ENCODE measurements around the gene BAZ2A. TPM values are rescaled to one million over a fixed set of nuclear protein-coding genes. Genes with fewer than 3 reads are reported as not detected.

BAZ2A gene
- polyA plus RNA-seq, 2 donors, result 16.4 to 47.5 TPM

DNA sequence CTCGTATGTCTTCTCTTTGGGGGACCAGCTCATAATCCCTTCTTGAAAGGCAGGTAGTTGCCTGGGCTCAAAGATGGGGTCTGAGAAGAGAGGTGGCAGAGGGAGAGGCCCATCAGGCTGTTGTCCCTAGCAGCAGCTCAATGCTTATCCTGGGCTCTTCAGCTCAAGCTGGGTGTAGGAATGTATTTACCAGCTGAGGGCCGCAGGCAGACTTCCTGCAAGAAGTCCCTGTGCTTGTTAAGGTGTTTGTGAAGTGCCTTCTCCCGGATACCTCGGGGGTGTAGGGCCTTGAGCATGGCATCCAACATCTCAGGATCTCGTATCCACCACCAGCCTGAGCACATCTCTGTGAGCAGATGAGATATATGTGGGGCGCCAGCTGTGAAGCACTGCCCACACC is 29.4 kb downstream of the BAZ2A start:
- Histone ChIP-seq H3K27me3 (ENCODE audit: control insufficient read depth in 1 of 2, insufficient read depth in 2 of 2, low read length in 2 of 2) (no peaks in the 10 kb centered on the region), H3K36me3 (ENCODE audit: control insufficient read depth in 2 of 2, insufficient read depth in 2 of 2, low read length in 1 of 2) (peaks cover 67 to 69% of the 10 kb centered on the region in 2 donors), H3K27ac (ENCODE audit: low read depth in 2 of 2, low read length in 1 of 2) (no peak overlapping the region), H3K9me3 (ENCODE audit: control insufficient read depth in 2 of 2, insufficient read depth in 1 of 2, low read depth in 1 of 2, low read length in 1 of 2) (no peaks in the 10 kb centered on the region), H3K4me1 (ENCODE audit: control insufficient read depth in 2 of 2, insufficient read depth in 2 of 2, low read length in 1 of 2) (no peaks in the 10 kb centered on the region), H3K4me3 (ENCODE audit: low read depth in 1 of 2, low read length in 2 of 2) (no peak overlapping the region)
- WGBS, 2 donors, result 77 to 79% methylated on average over 6 of the region's 6 CpGs

DNA sequence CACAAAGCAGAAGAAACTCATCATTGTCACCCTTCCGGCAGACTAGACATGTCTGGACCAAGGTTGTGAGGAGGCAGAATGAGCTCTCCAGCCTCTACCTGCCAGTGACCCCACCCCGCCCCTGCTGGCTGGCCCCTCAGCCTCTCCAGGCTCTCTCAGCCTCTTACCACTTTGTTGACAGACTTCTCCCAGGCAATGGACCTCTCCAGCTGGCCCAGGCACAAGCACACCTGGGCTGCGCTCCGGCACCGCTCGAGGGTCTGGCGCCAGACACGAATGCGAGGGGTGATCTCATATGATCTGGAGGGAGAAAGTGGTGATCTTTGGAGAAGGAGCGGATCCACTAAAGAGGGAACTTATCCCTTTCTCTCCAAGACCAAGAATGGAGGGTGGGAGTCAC is 30.3 kb downstream of the BAZ2A start:
- 70 to 78% methylated on average over 10 of the region's 10 CpGs for WGBS, 2 donors

DNA sequence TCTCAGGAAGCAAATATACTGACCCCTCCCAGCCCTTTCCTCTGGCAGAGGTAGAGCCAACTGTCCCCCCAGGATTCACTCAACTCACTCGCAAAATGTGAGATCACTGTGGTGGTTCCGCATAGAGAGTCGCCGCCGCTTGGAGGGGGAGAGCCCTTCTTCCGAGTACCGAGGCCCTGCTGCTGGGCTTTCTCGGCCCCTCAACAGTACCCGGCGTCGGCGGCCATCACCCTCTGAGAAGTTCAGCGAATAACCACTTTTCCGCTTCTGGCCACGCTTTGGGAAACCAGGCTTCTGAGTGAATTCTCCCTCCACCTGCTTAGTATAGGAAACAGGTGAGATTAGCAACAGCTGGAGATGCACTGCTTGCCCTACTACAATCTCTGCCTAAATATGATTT is 31.1 kb downstream of the BAZ2A start:
- no peaks in the 10 kb centered on the region for H3K9me3 ChIP-seq (ENCODE audit: control insufficient read depth in 2 of 2, insufficient read depth in 1 of 2, low read depth in 1 of 2, low read length in 1 of 2)
- H3K4me3 ChIP-seq (ENCODE audit: low read depth in 1 of 2, low read length in 2 of 2), result no peak overlapping the region
- H3K27ac ChIP-seq (ENCODE audit: low read depth in 2 of 2, low read length in 1 of 2), result no peak overlapping the region
- H3K27me3 ChIP-seq (ENCODE audit: control insufficient read depth in 1 of 2, insufficient read depth in 2 of 2, low read length in 2 of 2), result no peaks in the 10 kb centered on the region
- WGBS, 2 donors, result 94% methylated on average over 15 of the region's 15 CpGs
- H3K36me3 ChIP-seq (ENCODE audit: control insufficient read depth in 2 of 2, insufficient read depth in 2 of 2, low read length in 1 of 2), result peaks cover 54 to 61% of the 10 kb centered on the region in 2 donors
- H3K4me1 ChIP-seq (ENCODE audit: control insufficient read depth in 2 of 2, insufficient read depth in 2 of 2, low read length in 1 of 2), result no peaks in the 10 kb centered on the region

More for the DNA sequence above, 30.3 kb downstream of the BAZ2A start:
- H3K27me3 ChIP-seq (ENCODE audit: control insufficient read depth in 1 of 2, insufficient read depth in 2 of 2, low read length in 2 of 2), result no peaks in the 10 kb centered on the region
- no peaks in the 10 kb centered on the region for H3K4me1 ChIP-seq (ENCODE audit: control insufficient read depth in 2 of 2, insufficient read depth in 2 of 2, low read length in 1 of 2)
- no peak overlapping the region for H3K27ac ChIP-seq (ENCODE audit: low read depth in 2 of 2, low read length in 1 of 2)
- H3K9me3 ChIP-seq (ENCODE audit: control insufficient read depth in 2 of 2, insufficient read depth in 1 of 2, low read depth in 1 of 2, low read length in 1 of 2), result no peaks in the 10 kb centered on the region
- H3K4me3 ChIP-seq (ENCODE audit: low read depth in 1 of 2, low read length in 2 of 2), result no peak overlapping the region
- peaks cover 61 to 68% of the 10 kb centered on the region in 2 donors for H3K36me3 ChIP-seq (ENCODE audit: control insufficient read depth in 2 of 2, insufficient read depth in 2 of 2, low read length in 1 of 2)

DNA sequence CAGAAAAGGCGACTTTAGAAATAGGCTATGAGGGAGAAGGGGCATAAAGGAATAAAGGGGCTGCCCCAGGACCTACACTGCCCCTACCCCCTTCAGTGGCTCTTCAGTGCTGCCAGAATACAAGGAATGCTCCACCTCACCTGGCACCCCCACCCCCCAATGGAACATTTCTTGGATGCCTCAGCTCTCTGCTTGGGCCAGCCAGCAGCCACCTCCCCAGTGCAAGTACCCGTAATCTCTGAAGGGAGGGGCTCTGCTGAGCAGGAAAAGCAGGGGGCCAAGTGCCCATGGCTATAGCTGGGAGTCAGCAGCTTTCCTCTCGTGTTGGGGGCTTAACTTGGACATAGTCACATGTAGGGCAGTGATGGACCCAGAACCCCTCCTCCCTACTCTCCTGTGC is 33.3 kb downstream of the BAZ2A start:
- Histone ChIP-seq H3K36me3 (ENCODE audit: control insufficient read depth in 2 of 2, insufficient read depth in 2 of 2, low read length in 1 of 2) (peaks cover 42 to 47% of the 10 kb centered on the region in 2 donors), H3K4me3 (ENCODE audit: low read depth in 1 of 2, low read length in 2 of 2) (no peak overlapping the region), H3K27ac (ENCODE audit: low read depth in 2 of 2, low read length in 1 of 2) (no peak overlapping the region), H3K4me1 (ENCODE audit: control insufficient read depth in 2 of 2, insufficient read depth in 2 of 2, low read length in 1 of 2) (no peaks in the 10 kb centered on the region), H3K27me3 (ENCODE audit: control insufficient read depth in 1 of 2, insufficient read depth in 2 of 2, low read length in 2 of 2) (no peaks in the 10 kb centered on the region), H3K9me3 (ENCODE audit: control insufficient read depth in 2 of 2, insufficient read depth in 1 of 2, low read depth in 1 of 2, low read length in 1 of 2) (no peaks in the 10 kb centered on the region)
- 49 to 58% methylated on average over 3 of the region's 3 CpGs for WGBS, 2 donors

DNA sequence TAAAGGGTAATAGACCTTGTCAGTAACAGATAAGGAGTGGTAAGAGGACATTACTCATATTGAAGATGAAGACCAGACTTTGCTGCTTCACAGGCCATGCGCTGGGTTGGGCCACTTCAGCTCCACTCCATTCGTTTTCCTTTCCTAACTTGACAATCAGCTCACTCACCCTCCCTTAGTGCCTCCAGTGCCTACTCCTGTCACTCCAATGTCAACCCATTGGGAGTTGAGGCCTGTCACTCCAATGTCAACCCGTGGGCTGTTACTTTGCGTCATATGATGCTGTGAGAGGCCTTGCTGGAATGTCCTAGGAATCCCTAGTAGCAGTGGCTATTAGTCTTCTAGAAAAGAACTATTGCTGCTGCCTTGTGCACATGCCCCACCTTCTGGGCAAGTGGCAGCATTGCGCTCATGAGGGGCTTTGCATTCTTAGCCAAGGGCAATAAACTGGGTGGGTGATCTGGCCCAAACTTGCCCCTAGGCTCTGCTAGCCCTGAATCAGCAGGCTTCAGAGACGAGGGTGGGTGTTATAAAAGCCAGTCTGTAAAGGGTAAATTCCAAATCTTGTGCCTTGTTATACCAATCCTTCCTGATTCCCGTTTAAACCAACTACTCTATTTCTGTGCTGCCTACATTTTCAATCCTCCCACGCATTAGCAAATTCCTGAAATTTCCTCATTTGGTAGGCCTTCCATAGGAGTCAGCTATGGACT is 36.1 kb downstream of the BAZ2A start:
- WGBS, 2 donors, result 41 to 48% methylated on average over 8 of the region's 8 CpGs
- Histone ChIP-seq H3K9me3 (ENCODE audit: control insufficient read depth in 2 of 2, insufficient read depth in 1 of 2, low read depth in 1 of 2, low read length in 1 of 2) (no peaks in the 10 kb centered on the region), H3K27ac (ENCODE audit: low read depth in 2 of 2, low read length in 1 of 2) (peak overlapping the region in 1 of 2 donors; percentile 17), H3K4me1 (ENCODE audit: control insufficient read depth in 2 of 2, insufficient read depth in 2 of 2, low read length in 1 of 2) (no peaks in the 10 kb centered on the region), H3K36me3 (ENCODE audit: control insufficient read depth in 2 of 2, insufficient read depth in 2 of 2, low read length in 1 of 2) (peaks cover 22 to 23% of the 10 kb centered on the region in 2 donors), H3K4me3 (ENCODE audit: low read depth in 1 of 2, low read length in 2 of 2) (no peak overlapping the region), H3K27me3 (ENCODE audit: control insufficient read depth in 1 of 2, insufficient read depth in 2 of 2, low read length in 2 of 2) (no peaks in the 10 kb centered on the region)

DNA sequence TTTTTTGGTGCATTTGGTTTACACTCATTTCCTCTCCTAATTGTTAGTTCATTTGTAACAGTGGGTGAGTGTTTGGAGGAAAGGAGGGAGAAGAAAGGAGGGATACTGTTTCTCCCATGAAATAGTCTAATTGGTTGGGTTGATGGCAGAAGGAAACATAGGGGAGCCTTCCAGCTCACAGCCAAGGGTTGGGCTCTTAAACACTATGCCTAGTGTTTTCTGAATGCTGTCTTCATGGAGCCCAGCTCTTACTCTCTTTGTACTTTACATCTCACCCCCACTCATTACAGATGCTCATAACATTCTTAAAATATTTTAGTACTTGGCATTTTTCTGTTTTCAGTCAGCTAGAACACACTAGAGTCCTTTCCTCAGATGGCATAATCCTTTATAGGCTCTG is 38.2 kb downstream of the BAZ2A start:
- H3K27me3 ChIP-seq (ENCODE audit: control insufficient read depth in 1 of 2, insufficient read depth in 2 of 2, low read length in 2 of 2), result no peaks in the 10 kb centered on the region
- H3K36me3 ChIP-seq (ENCODE audit: control insufficient read depth in 2 of 2, insufficient read depth in 2 of 2, low read length in 1 of 2), result peaks cover 11 to 17% of the 10 kb centered on the region in 2 donors
- H3K27ac ChIP-seq (ENCODE audit: low read depth in 2 of 2, low read length in 1 of 2), result no peak overlapping the region
- H3K4me1 ChIP-seq (ENCODE audit: control insufficient read depth in 2 of 2, insufficient read depth in 2 of 2, low read length in 1 of 2), result no peaks in the 10 kb centered on the region
- no peak overlapping the region for H3K4me3 ChIP-seq (ENCODE audit: low read depth in 1 of 2, low read length in 2 of 2)
- H3K9me3 ChIP-seq (ENCODE audit: control insufficient read depth in 2 of 2, insufficient read depth in 1 of 2, low read depth in 1 of 2, low read length in 1 of 2), result no peaks in the 10 kb centered on the region

DNA sequence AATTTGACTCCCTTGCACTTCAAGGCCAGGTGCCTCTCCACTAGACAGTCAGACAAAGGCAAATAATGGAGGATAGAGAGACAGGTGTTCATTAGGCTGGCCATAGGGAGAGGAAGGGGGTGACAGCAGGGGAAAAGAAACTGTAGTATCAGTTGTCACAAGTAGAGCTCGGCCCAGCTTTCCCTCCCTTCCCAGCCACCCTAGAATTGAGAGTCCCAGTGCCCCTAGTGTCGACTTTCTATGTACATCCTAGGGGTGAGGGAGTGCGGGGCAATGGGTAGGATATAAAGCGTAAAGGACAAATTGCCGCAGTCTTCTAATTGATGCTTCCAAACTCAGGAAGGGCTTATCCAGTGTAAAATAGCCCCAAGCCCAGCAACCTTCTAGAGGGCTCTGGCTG is 39.0 kb downstream of the BAZ2A start:
- Histone ChIP-seq H3K36me3 (ENCODE audit: control insufficient read depth in 2 of 2, insufficient read depth in 2 of 2, low read length in 1 of 2) (peaks cover 9 to 13% of the 10 kb centered on the region in 2 donors), H3K27ac (ENCODE audit: low read depth in 2 of 2, low read length in 1 of 2) (no peak overlapping the region), H3K4me1 (ENCODE audit: control insufficient read depth in 2 of 2, insufficient read depth in 2 of 2, low read length in 1 of 2) (no peaks in the 10 kb centered on the region), H3K4me3 (ENCODE audit: low read depth in 1 of 2, low read length in 2 of 2) (no peak overlapping the region), H3K9me3 (ENCODE audit: control insufficient read depth in 2 of 2, insufficient read depth in 1 of 2, low read depth in 1 of 2, low read length in 1 of 2) (no peaks in the 10 kb centered on the region), H3K27me3 (ENCODE audit: control insufficient read depth in 1 of 2, insufficient read depth in 2 of 2, low read length in 2 of 2) (no peaks in the 10 kb centered on the region)
- 76 to 80% methylated on average over 5 of the region's 5 CpGs for WGBS, 2 donors

DNA sequence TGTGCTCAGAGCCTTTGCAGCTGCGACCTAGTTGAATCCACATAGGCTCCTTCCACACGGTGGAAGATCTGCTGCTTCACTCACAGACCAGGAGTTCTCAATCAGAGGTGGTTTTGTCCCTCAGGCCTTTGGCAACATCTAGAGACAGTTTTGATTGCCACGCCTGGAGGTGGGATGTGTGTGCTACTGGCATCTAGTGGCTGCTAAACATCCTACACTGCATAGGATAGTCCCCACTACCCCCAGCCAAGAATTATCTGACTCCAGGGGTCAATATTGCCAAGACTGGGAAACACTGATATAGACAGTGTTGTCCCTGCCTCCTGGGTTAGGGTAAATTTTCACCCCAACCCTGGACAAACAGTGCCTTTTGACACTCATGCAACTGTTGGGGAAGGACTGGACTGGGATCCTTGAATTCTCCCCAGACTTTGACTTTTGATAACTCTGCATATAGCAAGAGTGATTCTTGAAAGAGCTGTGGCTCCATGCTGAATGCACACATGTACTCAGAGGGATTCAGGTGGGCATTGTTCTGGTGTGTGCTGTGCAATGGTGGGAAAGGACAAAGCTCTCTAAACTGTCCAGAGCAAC is 39.8 kb downstream of the BAZ2A start:
- Histone ChIP-seq H3K36me3 (ENCODE audit: control insufficient read depth in 2 of 2, insufficient read depth in 2 of 2, low read length in 1 of 2) (peaks cover 9 to 10% of the 10 kb centered on the region in 2 donors), H3K27ac (ENCODE audit: low read depth in 2 of 2, low read length in 1 of 2) (no peak overlapping the region), H3K4me3 (ENCODE audit: low read depth in 1 of 2, low read length in 2 of 2) (no peak overlapping the region), H3K4me1 (ENCODE audit: control insufficient read depth in 2 of 2, insufficient read depth in 2 of 2, low read length in 1 of 2) (no peaks in the 10 kb centered on the region), H3K27me3 (ENCODE audit: control insufficient read depth in 1 of 2, insufficient read depth in 2 of 2, low read length in 2 of 2) (no peaks in the 10 kb centered on the region), H3K9me3 (ENCODE audit: control insufficient read depth in 2 of 2, insufficient read depth in 1 of 2, low read depth in 1 of 2, low read length in 1 of 2) (no peaks in the 10 kb centered on the region)
- 57 to 68% methylated on average over 3 of the region's 3 CpGs for whole genome bisulfite sequencing, 2 donors

DNA sequence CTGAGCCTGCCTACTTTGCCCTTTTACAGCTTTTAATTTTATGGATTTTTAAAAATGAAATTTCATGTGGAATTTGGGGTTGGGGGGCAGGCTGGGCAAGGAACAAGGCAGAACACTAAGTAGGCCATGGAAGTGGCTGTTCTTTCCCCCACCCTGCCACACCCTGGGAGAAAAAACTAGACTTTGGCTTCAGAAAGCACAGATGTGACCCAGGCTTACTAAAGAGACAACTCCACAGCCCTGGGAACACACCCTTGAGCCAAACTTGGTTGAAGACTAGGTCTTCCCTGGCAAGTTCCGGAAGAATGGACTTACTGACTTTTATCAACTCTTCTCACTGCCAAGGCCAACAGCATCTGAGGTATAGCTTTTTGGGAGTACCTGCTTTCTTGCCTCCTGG is 40.3 kb downstream of the BAZ2A start:
- no peak overlapping the region for H3K27ac ChIP-seq (ENCODE audit: low read depth in 2 of 2, low read length in 1 of 2)
- peaks cover 9 to 10% of the 10 kb centered on the region in 2 donors for H3K36me3 ChIP-seq (ENCODE audit: control insufficient read depth in 2 of 2, insufficient read depth in 2 of 2, low read length in 1 of 2)
- H3K9me3 ChIP-seq (ENCODE audit: control insufficient read depth in 2 of 2, insufficient read depth in 1 of 2, low read depth in 1 of 2, low read length in 1 of 2), result no peaks in the 10 kb centered on the region
- H3K27me3 ChIP-seq (ENCODE audit: control insufficient read depth in 1 of 2, insufficient read depth in 2 of 2, low read length in 2 of 2), result no peaks in the 10 kb centered on the region
- no peak overlapping the region for H3K4me3 ChIP-seq (ENCODE audit: low read depth in 1 of 2, low read length in 2 of 2)
- WGBS, 2 donors, result 86 to 94% methylated on average over 1 of the region's 1 CpG
- no peaks in the 10 kb centered on the region for H3K4me1 ChIP-seq (ENCODE audit: control insufficient read depth in 2 of 2, insufficient read depth in 2 of 2, low read length in 1 of 2)

DNA sequence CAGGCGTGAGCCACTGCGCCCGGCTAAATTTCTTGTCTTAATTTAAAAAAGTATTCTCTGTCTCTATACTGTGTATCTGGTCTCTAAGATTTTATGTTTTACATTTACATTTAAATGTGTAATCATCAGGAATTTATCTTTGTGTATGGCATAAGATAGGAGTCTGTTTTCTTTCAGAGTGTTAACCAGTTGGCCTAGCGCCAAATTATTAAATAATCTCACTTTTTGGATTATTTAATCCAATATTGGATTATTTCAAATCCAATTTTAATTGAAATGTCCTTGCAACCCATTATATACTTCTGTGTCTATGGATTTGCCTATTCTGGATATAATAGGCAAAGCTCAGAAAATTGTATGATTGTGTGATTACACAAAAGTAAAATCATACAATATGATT is 45.0 kb downstream of the BAZ2A start:
- H3K4me3 ChIP-seq (ENCODE audit: low read depth in 1 of 2, low read length in 2 of 2), result no peak overlapping the region
- no peaks in the 10 kb centered on the region for H3K4me1 ChIP-seq (ENCODE audit: control insufficient read depth in 2 of 2, insufficient read depth in 2 of 2, low read length in 1 of 2)
- no peak overlapping the region for H3K27ac ChIP-seq (ENCODE audit: low read depth in 2 of 2, low read length in 1 of 2)
- no peaks in the 10 kb centered on the region for H3K27me3 ChIP-seq (ENCODE audit: control insufficient read depth in 1 of 2, insufficient read depth in 2 of 2, low read length in 2 of 2)
- peaks cover 12 to 14% of the 10 kb centered on the region in 2 donors for H3K36me3 ChIP-seq (ENCODE audit: control insufficient read depth in 2 of 2, insufficient read depth in 2 of 2, low read length in 1 of 2)
- no peaks in the 10 kb centered on the region for H3K9me3 ChIP-seq (ENCODE audit: control insufficient read depth in 2 of 2, insufficient read depth in 1 of 2, low read depth in 1 of 2, low read length in 1 of 2)
- 82 to 84% methylated on average over 4 of the region's 4 CpGs for WGBS, 2 donors

Measured in esophagus (tissue), 2 donors.